Camera-type eye (tissue), 1 donor: ENCODE measurements around the gene CKAP5. TPM values are rescaled to one million over a fixed set of nuclear protein-coding genes. Genes with fewer than 3 reads are reported as not detected.

ENCODE experiments used
- total RNA-seq: library from RNA; depleted of rRNA; stranded (reverse); fragments of >200 nt; gene quantifications from one replicate; pipeline ENCODE4 v1.2.3, GENCODE V29; 2014

CKAP5 gene
- 118 TPM for total RNA-seq

DNA sequence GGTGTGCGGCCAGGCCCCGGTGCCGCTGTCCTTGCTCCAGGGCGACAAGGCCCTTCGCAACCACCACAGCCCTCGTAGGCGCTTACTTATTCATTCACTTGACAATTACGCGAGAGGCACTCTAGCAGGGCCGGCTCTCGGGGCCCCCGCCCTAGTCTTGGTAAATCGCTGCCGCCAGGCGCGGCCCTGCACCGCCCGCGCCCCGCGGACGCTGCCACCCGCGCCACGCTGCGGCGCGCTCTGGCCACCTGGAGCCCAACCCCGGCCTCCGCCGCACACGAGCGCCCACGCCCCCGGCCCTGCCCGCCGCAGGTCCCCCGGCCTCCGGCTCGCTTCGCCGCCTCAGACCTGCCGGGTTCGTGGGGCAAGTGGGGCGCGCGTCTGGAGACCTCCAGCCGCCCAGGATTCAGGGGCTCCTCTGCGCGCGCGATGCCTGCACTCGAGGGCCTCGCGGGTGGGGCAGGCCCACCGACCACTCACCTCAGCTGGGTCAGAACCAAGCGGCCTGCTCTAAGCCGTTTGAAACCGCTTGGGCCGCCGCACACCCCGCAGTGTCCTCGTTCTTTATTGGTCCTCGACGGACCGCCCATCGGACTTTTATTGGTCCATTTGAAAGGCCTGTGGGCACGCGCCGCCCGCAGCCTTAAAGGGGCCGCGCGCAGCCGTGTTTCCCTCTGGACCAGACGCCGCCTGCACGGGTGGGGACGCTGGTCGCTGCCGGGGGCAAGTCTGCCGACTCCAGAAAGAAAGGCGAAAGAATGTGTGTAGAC lies at the start of gene CKAP5:
Gene CKAP5 (minus strand): TSS at position 541 of the 770 bp plus-strand sequence. CDS start 25,049 bp downstream, outside the sequence.

DNA sequence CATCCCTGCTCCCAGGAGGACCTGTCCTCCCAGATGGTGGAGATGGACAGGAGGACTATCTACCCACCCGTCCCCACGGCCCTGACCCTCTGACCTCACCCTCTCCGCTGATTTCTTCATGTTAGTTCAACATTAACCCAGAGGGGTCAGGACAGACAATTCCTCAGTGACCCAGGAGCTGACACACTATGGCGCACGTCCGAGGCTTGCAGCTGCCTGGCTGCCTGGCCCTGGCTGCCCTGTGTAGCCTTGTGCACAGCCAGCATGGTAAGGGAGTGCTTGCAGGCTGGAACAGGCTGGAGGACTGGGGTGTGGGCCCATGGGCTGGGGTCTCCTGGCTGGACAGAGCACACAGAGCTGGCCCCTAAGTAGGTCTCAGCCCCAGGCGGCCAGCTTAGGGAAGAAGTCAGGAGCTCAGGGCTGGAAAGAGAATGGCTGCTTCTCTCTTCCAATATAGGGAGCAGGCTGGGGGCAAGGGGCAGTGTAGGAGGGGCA lies 127.0 kb downstream of the CKAP5 start, which contains the start of gene F2:
Gene F2 (plus strand): TSS at position 166 of the 495 bp plus-strand sequence. CDS start 23 bp downstream, at position 189.

DNA sequence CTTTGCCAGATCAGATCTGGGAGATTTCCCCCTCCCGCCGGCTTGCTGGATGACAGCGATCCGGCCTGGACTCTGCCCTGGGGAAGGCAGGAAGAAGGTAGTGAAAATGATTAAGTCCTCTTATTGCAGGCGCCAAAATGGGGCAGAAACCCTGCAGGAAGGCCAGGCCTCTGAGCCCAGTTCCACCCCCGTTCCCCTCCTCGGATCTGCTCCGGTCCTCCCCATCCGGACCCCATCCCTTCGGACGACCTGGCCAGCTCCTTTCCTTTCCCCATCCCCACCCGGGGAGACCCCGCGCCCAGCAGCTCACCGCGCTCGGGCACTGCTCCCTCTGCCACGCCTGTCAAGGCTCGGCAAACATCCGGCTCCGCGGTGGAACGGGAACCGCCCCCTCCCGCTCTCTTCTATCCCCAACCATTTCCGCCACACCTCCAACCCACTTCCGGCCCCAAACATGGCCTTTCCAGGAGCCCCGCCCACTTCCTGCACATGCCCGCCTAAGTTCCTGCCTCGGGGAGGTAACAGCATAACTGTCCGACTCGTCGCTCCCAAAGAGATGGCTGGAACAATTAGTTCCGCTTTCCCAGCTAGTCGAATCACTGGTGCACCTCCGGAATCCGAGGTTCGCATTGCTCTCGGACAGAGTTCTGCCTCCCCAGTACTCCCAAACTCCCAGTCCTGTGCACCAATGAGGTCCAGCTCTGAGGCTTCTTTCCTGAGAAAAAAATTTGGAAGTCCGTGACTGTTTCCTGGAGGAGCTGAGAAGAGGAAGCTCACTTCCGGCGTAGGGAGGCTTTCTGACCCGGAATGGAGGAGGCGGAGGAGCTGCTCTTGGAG lies 145.6 kb downstream of the CKAP5 start, which contains the start of the genes ARHGAP1 and ZNF408:
Gene ARHGAP1 (minus strand): TSS at position 379 of the 837 bp plus-strand sequence. CDS start 4,512 bp downstream, outside the sequence.
Gene ZNF408 (plus strand): TSS at position 791 of the 837 bp plus-strand sequence. CDS start 17 bp downstream, at position 808.

Other genes starting within 250 kb of the CKAP5 start
- 4.4 TPM for gene HARBI1, start 229.1 kb downstream of the CKAP5 start, total RNA-seq
- 70.8 TPM for gene ATG13, start 228.7 kb downstream of the CKAP5 start, total RNA-seq
- 32.6 TPM for gene ARHGAP1, start 145.7 kb downstream of the CKAP5 start, total RNA-seq
- 9.0 TPM for gene ZNF408, start 145.2 kb downstream of the CKAP5 start, total RNA-seq
- gene F2, start 127.1 kb downstream of the CKAP5 start, total RNA-seq: not detected
- gene LRP4, start 72.3 kb upstream of the CKAP5 start, total RNA-seq: 31.1 TPM
- 54.5 TPM for gene CSTPP1, start 90.5 kb upstream of the CKAP5 start, total RNA-seq